ENCODE results near the gene PCDHGC4.

DNA sequence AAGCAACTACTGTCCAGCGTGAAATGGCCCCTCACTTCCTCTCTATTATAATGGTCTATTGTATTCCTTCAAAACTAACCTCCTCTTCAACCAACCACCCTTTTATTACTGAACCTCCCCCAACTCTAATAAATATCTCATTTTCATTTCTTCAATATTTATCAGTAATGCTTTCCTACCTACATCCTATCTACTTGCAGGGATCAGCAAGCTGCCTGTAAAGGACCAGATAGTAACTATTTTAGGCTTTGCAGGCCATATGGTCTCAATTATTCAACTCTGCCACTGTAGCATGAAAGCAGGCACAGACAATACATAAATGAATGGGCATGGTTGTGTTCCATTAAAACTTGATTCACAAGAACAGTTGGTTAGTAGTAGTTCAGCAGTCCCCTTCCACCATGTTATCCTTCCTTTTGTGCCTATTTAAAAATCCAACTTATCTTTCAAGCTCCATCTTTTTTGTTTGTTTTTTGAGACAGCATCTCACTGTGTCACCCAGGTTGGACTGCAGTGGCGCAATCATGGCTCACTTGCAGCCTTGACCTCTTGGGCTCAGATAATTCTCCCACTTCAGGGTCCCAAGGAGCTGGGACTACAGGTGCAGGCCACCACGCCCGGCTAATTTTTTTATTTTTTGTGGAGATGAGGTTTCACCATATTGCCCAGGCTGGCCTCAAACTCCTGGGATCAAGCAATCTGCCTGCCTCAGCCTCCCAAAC lies 49.8 kb downstream of the PCDHGC4 start:
- TF ChIP-seq, protein P1, sequence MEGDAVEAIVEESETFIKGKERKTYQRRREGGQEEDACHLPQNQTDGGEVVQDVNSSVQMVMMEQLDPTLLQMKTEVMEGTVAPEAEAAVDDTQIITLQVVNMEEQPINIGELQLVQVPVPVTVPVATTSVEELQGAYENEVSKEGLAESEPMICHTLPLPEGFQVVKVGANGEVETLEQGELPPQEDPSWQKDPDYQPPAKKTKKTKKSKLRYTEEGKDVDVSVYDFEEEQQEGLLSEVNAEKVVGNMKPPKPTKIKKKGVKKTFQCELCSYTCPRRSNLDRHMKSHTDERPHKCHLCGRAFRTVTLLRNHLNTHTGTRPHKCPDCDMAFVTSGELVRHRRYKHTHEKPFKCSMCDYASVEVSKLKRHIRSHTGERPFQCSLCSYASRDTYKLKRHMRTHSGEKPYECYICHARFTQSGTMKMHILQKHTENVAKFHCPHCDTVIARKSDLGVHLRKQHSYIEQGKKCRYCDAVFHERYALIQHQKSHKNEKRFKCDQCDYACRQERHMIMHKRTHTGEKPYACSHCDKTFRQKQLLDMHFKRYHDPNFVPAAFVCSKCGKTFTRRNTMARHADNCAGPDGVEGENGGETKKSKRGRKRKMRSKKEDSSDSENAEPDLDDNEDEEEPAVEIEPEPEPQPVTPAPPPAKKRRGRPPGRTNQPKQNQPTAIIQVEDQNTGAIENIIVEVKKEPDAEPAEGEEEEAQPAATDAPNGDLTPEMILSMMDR (IDR thresholded peaks at IDR 0.05): no peak
- no peak for TF ChIP-seq POLR2A (IDR thresholded peaks at IDR 0.05)
- TF ChIP-seq POLR2AphosphoS5 (IDR thresholded peaks at IDR 0.05): no peak
